Ramos (cell line): ENCODE results near the gene FUT7.

Experiments used
- in situ Hi-C: fragments of 300-500 bp; cut with MboI; formaldehyde crosslinking; loops from one replicate; pipeline ENCODE4 v1.14.3; 2022; ENCODE audit warnings: low sequenced_read_pairs; ENCODE audit not compliant: unreplicated experiment

The FUT7 gene

DNA sequence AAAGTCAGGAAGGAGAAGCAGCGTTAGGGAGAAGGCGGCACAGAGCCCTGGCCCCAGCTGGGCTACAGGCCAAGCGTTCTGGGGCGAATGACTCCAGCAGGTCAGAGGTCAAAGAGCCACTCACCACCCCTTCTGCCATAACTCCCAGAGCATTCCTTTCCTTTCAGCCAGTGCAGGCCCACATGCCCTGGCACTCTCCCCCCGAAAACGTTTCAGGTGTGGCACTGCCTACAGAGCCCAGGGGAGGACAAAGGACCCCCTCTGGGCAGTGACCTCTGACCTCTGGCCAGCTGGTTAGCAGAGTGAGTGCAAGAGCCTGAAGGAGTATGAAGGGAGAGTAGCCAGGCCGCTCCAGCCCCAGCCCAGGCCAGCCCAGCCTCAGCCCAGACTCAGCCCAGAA is 8.7 kb downstream of the FUT7 start:
- in situ Hi-C loops, result no loop called here

DNA sequence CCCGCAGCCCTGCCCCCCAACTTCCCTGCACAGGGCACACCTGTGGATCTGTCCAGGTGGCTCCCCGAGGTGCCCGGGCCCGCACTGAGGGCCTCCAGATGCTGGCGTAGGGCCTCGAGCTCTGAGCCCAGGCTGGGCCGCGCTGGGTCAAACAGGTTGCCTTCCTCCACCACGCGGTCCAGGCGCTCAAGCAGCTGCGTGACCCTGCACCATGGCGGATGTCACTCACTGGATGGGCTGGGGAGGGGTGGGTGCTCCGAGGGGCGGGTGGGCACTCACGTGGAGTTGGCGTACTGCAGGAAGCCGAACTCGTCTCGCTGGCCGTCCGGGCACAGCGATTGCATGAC is 9.3 kb downstream of the FUT7 start:
- in situ Hi-C loops, result no loop called here

DNA sequence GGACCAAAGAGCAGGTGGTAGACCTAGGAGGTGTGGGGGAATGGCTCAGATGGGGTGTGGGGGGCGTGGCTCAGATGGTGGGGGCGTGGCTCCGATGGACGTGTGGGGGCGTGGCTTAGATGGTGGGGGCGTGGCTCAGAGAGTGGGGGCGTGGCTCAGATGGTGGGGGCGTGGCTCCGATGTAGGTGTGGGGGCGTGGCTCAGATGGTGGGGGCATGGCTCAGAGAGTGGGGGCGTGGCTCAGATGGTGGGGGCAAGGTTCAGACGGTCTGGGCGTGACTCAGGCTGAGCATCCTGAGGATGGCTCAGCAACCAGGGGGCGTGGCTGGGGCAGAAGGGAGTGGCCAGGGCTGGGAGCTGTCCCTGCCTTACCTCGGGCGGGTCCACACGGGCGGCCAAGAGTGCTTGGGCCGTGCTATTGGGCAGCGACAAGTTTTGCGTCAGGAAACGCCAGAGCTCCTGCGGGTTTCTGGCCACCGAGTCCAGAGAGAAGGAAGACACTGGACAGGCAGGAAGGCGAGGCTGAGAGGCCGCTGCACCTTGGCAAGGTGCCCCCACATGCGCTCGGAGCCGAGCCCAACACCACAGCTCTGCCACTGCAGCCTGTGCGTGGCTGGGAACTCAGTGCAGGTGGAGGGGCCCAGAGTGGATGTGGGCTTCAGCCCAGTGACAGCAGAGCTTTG is 9.8 kb downstream of the FUT7 start:
- in situ Hi-C loops, result no loop called here

DNA sequence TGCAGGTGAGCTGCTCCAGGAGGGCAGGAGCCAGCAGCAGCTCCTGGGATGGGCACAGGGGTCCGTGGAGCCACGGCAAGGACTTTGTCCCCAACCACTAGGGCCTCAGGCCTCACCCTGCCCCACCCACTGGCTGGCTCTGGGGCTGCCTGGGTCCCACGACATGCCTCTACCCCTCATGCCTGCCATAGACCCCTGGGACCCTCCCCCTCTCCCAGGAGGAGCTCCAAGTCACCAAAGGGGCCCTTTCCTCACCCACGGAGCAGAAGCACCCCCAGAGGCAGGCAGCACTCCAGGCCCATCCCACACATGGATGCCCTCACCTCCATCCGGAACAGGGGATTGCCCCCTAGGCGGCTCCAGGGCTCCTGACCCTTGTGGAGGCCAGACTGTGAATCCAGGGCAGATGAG is 10.3 kb downstream of the FUT7 start:
- in situ Hi-C loops, result no loop called here

DNA sequence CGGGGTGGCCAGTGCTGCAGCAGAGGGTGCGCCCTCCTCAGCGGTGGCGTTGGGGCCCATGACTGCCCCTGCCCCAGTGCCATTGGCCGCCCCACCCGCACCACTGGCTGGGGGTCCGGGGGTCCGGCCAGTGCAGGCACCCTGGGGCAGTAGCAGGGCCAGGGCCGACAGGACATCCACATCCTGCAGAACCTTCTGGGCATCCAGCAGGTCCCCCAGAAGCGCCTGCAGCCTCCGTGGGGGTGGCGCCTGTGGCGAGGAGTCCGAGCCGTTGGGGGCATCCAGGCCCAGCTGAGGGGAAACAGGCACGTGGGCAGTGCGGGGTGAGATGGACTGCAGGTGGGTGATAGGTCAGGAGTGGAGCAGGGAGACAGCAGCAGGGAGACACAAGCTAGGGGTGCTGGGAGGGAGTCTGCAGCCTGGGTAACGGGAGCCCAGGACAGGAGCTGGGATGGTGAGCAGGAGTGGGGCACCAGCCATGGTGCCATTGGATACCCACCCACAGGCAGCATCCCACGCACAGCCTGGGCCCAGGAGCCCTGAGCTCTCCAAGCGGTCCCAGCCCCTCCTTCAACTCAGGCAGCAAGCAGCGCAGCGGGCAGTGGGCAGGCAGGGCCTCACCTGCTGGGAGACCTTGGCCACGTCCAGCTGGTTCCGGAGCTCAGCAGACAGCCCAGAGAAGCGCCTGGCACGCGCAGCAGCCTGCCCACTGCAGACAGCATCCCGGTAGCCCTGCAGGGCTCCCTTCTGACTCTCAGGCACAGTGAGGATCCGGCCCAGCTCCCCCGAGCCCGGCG is 10.9 kb downstream of the FUT7 start:
- in situ Hi-C loops, result no loop called here

DNA sequence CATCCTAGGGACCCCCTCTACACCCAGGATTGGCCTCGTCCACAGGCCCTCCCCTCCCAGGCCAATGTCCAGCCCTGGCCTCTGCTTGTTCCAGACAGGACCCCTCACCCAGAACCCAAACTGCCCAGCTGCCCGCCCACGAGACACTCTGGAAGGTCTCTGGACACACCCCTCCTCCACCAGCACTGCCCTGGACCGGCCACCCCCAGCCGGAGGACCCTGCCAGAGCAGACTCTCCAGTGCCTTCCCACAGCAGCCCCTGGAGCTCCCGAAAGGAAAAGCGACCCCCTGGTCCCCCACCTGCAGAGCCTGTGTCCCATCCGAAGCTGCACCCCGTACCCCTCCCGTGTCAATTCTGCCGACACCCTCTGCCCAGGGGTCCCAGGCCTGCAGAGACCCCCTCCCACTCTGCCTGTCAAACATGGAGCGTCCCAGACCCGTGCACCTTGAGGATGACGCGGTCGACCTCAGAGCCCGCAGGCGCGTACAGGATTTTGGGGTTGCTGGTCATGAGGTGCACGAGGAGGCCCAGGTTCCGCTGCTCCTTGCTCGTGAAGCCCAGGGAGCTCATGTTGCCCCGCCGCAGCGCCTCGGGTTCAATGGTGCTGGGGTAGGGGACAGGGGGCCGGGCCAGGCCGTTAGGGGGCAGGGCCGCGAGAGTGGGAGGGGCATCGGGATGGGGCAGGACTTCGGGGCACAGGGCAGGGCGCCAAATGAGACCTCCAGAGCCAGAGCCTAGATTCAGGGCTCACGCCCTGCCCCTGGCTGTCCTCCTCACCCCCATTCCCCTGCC is 11.8 kb downstream of the FUT7 start:
- in situ Hi-C loops, result no loop called here

DNA sequence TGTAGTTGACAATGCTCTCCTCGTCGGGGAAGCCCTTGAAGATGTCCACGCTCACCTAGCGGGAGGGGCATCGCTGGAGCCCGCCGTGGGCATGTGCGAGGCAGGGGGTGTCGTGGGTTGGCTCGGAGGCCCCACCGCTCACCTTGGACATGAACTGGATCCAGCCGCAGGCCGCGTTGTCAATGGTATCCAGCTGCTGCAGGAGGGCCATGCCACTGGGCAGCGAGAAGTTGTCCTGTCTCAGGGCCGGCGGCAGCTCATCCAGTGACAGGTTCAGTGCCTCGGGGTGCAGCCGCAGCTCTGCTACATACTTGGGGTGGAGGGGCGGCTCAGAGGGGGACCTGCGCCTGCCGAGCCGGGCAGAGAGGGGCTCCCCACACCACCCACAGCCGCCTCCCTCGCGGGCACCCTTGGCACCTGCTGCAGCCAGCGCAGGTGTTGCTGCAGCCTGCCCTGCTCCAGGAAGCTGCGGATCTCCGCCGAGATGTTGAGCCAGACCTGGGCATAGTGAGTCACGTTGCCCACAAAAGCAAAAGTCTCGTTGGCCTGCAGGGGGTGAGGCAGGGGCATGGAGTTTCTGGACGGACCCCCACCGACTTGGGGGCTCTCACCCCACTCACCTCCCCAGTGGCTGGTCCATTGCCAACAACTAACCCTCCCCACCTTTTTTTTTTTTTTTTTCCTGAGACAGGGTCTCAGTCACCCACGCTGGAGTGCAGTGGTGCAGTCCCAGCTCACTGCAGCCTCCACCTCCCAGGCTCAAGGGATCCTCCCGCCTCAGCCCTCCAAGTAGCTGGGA is 12.9 kb downstream of the FUT7 start:
- in situ Hi-C loops, result no loop called here

DNA sequence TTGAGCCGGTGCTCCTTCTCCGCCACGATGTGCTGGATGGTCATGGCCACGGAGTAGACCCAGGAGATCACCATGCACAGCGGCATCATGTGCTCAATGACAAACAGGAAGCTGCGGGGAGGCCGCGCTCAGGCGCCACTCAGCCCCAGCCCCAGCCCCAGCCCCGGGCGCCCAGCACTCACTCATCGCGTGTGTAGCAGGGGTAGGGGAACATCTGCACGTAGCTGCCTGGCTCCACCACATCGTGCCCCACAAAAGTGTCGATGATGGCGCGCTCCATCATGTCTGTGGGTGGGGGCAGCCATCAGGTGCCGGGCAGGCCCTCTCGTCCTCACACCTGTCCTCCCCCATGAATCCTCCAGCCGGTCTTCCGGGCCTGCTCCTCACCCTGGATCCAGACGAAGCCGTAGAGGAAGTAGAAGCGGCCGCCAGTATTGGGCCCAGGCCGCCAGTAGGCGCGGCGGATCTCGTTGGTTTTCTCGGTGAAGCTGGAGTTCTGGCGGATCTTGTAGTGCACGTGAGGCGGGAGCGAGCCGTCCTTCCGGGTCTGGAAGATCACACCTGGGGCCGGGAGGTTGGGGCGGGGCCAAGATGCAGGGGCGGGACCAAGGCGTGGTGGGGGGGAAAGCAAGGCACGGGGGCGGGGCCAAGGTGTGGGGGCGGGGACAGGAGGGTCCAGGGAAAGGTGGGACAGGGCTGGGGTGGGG is 13.9 kb downstream of the FUT7 start:
- in situ Hi-C loops, result no loop called here

DNA sequence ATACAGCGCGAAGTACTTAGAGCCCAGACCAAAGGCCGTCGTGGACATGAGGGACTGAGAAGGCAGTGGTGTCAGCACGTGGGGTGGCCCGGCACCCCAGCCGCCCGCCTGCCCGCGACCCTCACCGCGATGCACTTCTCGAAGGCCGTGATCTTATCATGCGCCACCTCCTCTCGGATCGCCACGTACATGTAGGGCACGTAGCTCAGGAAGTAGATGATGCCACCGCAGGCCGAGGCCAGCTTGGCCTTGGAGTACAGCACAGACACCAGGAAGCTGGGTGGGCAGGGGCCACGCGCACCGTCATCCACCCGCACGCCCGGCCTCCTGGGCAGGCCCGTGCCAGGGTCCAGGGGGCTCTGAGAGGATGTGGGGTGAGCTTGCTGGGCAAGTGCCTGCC is 14.8 kb downstream of the FUT7 start:
- in situ Hi-C loops, result no loop called here

DNA sequence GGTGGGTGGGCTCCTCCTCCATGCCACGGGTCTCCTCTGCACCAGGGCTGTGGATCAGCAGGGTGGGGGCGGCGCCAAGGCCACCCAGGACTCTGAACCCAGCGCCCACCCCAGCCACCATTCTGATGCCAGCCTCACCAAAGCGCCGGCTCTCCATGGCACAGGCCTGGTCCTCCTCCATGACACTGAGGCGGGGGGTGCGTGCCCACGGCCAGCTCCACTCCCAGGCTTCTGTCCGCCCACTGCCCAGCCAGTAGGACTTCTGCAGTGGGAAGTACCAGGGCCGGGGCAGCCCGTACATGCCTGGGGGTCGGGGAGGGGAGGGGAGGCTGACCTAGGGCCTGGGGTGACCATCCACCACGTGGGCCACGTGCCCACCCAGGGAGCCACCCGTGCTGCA is 15.5 kb downstream of the FUT7 start:
- in situ Hi-C loops, result no loop called here

DNA sequence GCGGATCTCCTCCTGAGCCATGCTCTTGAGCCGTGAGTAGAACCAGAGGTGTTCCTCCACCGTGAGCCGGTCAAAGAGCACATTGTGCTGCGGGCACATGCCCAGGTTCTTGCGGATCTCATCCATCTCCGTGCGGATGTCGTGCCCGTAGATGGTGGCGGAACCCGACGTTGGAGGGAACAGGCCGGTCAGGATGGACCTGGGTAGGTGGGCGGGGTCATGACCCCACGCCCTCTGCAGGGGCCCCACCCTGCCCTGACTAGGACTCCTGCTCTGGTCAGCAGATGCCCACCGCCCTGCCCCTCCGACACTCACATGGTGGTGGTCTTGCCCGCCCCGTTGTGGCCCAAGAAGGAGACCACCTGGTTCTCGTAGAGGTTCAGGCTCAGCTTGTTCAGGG is 15.9 kb downstream of the FUT7 start:
- in situ Hi-C loops, result no loop called here

DNA sequence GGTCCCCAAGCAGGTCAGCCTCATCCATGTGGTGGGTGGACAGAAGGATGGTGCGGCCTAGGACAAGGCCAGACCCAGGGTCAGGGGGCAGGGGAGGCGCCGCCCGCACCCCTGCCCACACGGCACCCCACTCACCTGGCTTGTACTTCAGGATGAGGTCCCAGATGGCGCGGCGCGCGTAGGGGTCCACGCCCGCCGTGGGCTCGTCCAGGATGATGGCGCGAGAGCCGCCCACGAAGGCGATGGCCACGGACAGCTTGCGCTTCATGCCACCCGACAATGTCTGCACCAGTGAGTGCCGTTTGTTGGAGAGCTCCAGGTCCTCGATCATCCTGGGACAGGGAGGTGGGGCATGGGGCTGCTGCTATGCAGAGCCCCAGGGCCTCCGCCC is 16.4 kb downstream of the FUT7 start:
- in situ Hi-C loops, result no loop called here

DNA sequence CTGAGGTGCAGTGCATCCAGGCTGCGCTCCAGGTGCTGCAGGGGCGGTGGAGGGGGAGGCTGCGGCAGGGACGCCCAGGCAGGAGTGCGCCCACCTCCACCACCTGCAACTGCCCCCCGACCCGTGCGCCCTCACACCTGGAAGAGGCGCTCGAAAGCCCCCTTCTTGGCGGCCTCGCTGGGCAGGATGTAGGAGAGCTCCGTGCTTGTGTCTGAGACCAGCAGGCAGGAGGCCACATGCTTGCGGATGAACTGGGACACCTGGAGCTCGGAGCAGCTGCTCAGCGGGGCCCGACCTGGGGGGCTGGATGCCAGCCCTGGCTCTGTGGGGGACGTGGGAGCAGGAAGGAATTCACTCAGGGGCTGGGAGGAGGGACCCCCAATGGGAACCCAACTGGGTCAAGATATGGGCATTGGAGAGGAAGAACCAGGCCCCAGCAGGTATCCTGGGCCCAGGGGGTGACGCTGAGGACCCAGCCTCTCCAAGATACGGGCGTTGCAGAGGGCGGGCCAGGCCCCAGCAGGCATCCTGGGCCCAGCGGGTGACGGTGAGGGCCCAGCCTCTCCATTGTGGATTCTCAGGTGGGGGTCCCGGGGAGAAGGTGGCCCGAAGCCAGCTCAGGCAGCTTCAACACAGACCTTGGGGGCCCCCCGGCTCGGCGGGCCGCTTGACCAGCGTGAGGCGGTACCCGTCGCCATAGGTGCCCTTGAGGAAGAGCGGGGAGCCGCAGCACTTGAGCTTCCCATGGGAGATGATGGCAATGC is 16.9 kb downstream of the FUT7 start:
- in situ Hi-C loops, result no loop called here

DNA sequence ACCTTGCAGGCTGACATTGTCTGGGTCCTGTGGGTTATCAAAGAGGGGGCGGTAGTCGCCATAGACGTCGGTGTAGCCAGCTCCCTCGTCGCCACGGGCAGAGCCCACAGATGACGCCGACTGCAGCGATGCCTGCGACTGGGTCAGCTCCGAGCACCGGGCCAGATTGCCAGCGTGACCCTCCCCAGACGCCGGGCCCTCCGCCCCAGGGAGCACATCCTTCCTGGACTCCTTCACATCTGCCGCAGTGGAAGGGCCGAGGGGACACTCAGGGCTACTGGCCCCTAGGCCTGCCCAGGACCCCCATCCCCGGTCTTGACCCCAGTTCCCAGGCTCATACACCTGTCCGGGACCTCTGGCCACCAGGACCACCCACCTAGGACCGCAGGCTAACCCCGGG is 17.7 kb downstream of the FUT7 start:
- in situ Hi-C loops, result no loop called here

DNA sequence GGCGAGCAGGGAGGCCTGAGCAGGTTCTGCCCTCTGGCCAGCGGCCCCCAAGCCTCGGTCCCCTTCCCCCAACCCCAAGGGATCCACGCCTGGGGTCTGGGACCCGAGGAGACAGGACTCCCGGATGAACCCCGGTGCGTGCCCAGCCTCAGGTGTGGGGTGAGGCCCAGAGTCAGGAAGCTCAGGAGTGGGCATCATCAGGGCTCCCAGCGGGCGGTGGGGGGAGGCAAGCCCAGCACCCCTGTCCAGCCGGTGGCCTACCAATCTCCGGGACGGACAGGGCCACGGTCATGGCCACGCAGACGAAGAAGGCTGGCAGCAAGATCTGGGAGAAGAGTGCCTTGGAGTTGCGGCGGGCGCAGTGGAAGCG is 18.3 kb downstream of the FUT7 start:
- in situ Hi-C loops, result no loop called here

DNA sequence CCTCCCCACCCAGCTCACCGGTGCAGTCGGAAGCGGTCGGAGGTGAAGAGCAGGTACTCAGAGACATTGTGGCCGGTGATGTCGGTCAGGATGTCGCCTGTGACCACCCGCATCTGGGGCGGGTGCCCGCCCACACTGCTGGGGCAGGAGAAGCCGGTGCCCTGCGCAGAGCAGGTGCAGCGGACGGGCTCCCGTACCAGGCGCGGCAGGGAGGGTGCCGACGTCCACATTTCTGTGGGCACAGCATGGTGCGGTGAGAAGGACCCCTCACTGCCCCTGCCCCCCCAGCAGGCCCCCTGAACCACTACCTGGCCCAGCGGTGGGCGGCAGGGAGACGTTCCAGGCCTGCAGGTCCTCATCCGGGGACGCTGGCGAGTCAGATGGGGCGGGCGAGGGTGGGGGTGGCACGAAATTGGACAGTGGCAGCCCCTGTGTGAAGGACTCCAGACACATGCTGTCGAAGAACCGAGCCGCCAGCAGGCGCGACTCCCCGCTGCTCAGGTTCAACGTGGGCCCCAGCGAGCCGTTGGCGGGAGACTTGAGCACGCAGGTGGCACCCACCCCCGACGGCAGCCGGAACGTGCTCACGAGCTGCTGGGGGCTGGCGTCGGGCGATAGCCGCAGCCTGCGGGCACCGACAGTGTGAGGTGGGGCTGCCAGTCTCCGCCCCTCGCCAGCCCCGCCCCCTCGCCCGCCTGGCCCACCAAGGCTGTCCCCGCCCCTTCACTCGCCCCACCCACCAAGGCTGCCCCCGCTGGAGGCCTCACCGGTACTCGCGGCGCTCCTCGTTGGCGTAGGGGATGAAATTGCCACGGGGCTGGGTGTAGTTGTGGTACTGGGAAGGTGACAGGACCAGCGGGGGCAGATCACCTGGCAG is 19.0 kb downstream of the FUT7 start:
- in situ Hi-C loops, result no loop called here

DNA sequence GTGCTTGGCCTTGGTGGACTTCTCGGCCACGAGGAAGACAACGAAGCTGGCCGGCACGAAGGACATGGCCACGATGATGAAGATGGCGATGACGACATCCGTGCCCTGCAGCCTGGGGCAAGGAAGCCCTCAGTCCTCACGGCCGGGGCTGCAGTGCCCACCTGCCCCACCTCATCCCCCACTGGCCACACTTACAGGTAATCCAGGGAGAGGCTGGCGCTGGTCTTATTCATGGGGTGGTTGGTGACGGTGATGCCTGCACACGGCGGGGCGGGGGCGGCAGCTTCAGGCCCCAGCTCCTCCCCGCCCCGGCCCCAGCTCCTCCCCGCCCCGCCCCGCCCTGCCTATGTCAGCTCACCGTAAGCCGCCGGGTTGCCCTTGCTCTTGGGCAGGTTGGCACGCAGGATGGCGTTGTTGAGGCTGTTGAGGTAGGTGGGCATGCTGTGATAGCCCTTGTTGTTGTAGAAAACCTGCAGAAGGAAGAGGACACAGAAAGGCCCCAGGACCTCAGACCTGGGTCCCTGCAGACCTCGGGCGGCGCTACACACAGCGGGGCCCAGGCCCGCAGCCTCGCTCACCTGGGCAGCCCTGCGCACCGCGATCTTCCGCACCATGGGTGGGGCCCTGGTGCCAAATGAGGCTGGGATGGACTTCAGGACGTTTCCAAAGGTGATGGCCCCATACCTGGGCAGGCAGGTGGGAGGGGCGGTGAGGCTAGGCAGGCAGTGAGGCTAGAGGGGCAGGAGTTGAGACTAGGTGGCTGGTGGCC is 19.8 kb downstream of the FUT7 start:
- in situ Hi-C loops, result no loop called here

DNA sequence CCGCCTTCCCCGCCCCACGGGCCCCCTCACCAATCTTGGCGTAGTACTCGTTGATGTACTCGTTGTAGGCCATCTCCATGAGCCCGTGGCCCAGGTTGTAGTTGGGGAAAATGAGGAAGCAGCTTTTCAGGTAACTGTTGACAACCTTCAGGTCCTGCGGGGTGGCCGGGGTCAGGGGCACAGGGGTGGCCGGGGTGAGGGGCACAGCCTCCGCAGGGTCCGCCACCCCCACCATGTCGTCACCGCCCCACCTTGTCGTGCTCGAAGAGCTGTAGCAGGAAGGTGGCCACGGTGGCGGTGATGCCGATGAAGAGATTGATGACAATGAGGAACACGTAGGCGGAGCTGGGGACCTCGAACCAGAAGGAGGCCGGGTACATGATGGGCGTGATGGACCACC is 20.7 kb downstream of the FUT7 start:
- in situ Hi-C loops, result no loop called here
